NB4 (cell line): ENCODE measurements around the gene FANCI.

Source experiments
- CTCF ChIP-seq: IDR thresholded peaks from one replicate; pipeline ENCODE4 v1.5.1; 2012; ENCODE audit warnings: low read depth, low read length
- MAX ChIP-seq: IDR thresholded peaks from 2 replicates; pipeline ENCODE4 v1.6.1; 2011; ENCODE audit warnings: low read depth, low read length

- no peak for TF ChIP-seq CTCF
- TF ChIP-seq MAX: no peak
Measured at GRCh38 chr15:89360294-89360971, 116.7 kb downstream of the FANCI start.
